HUES6 (cell line): ENCODE results near the gene KIF6.
A peak's percentile ranks its signal among the peaks of the same experiment; 100 is the strongest.

Experiments used
- H3K27ac ChIP-seq: 2 replicates; pipeline ENCODE4 v1.7.0; 2013; ENCODE audit warnings: low read depth, mild to moderate bottlenecking, low read length, inconsistent platforms
- H3K27me3 ChIP-seq: 2 replicates; pipeline ENCODE4 v1.6.1; 2013; ENCODE audit warnings: low read length; ENCODE audit not compliant: control insufficient read depth, insufficient read depth
- H3K36me3 ChIP-seq: 2 replicates; pipeline ENCODE4 v1.6.1; 2013; ENCODE audit warnings: low read length; ENCODE audit not compliant: control insufficient read depth, insufficient read depth
- H3K4me1 ChIP-seq: 2 replicates; pipeline ENCODE4 v1.6.1; 2013; ENCODE audit warnings: low read length; ENCODE audit not compliant: control insufficient read depth, insufficient read depth
- H3K4me3 ChIP-seq: 2 replicates; pipeline ENCODE4 v1.5.1; 2013; ENCODE audit warnings: low read depth, low read length
- H3K9ac ChIP-seq: one replicate; pipeline ENCODE4 v1.6.1; 2013; ENCODE audit warnings: mild to moderate bottlenecking, low read length
- H3K9me3 ChIP-seq: 2 replicates; pipeline ENCODE4 v1.6.1; 2013; ENCODE audit warnings: low read depth, low read length; ENCODE audit not compliant: control insufficient read depth, insufficient read depth

The KIF6 gene, protein sequence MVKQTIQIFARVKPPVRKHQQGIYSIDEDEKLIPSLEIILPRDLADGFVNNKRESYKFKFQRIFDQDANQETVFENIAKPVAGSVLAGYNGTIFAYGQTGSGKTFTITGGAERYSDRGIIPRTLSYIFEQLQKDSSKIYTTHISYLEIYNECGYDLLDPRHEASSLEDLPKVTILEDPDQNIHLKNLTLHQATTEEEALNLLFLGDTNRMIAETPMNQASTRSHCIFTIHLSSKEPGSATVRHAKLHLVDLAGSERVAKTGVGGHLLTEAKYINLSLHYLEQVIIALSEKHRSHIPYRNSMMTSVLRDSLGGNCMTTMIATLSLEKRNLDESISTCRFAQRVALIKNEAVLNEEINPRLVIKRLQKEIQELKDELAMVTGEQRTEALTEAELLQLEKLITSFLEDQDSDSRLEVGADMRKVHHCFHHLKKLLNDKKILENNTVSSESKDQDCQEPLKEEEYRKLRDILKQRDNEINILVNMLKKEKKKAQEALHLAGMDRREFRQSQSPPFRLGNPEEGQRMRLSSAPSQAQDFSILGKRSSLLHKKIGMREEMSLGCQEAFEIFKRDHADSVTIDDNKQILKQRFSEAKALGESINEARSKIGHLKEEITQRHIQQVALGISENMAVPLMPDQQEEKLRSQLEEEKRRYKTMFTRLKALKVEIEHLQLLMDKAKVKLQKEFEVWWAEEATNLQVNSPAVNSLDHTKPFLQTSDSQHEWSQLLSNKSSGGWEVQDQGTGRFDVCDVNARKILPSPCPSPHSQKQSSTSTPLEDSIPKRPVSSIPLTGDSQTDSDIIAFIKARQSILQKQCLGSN

DNA sequence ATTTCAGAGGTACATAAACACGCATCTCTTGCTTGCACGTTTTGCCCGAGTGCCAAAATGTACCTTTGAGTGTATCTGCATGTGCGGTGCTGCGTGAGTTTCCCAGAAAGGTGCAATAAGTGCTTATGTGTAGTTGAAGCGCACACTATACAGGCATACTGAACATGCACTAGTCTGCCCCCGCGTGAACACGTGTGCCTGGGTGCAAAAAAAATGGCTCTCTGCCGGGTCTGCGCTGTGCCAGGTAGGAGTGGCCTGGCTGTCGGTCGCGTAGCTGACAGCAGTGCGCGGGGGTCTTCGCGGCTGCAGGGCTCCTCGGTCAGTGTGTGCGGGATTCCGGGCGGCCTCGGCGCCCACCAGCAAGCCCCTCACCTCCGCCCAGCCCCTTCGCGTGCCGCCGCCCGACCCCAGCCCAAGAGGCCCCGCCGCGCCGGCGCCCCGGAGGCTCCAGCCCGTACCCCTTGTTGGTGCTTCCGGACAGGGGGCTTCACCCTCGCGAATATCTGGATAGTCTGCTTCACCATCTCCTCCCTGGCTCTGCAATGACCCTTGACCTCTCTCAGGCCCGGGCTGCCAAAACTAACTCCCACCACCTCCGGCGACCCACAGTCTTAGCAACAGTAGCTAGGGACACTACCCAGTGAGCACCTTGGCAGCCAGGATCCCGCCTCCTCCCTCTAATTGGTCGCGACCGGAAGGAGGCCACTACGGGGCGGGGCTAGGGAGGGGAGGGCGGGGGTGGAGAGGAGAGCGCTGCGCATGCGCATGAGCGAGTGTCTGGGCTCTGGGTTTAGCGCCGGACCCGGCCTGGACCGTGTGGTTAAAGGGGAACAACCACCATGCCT lies at the start of gene KIF6:
Gene KIF6 (minus strand): TSS at position 622 of the 845 bp plus-strand sequence. CDS start 98 bp downstream, at position 524.
- H3K27me3 ChIP-seq: no peaks in the 10 kb centered on the region
- H3K36me3 ChIP-seq: no peaks in the 10 kb centered on the region
- H3K9me3 ChIP-seq: no peaks in the 10 kb centered on the region
- H3K4me1 ChIP-seq: 0 out of 2 replicates have a peak, but pooled peaks cover 2% of the 10 kb centered on the region
- H3K27ac ChIP-seq: no peak within 1 kb of the TSS
- H3K4me3 ChIP-seq: peak within 1 kb of the TSS; percentile 76
- no peak within 1 kb of the TSS for H3K9ac ChIP-seq

DNA sequence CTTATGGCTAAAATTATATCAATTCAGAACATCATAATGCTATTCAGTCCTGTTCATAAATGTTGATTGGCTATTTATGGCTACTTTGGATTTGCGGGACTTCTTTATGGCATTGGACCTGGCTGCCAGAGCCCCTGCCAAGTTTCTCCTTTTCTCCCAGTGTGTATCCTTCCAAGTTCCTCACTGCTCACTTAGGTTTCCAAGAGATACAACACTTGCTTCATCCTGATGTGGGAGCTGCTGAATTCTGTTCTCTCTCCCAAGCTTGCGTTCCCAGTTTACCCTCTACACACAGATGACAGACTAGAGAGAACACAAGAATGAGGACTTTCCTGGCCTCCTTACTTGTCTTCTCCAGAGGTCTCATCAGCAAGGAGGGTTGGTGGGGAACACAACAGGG lies 48.6 kb upstream of the KIF6 start:
- Histone ChIP-seq H3K9me3 (no peaks in the 10 kb centered on the region), H3K27ac (no peak overlapping the region), H3K9ac (no peak overlapping the region), H3K4me3 (no peak overlapping the region), H3K36me3 (no peaks in the 10 kb centered on the region), H3K4me1 (peaks cover 15% of the 10 kb centered on the region), H3K27me3 (no peaks in the 10 kb centered on the region)

DNA sequence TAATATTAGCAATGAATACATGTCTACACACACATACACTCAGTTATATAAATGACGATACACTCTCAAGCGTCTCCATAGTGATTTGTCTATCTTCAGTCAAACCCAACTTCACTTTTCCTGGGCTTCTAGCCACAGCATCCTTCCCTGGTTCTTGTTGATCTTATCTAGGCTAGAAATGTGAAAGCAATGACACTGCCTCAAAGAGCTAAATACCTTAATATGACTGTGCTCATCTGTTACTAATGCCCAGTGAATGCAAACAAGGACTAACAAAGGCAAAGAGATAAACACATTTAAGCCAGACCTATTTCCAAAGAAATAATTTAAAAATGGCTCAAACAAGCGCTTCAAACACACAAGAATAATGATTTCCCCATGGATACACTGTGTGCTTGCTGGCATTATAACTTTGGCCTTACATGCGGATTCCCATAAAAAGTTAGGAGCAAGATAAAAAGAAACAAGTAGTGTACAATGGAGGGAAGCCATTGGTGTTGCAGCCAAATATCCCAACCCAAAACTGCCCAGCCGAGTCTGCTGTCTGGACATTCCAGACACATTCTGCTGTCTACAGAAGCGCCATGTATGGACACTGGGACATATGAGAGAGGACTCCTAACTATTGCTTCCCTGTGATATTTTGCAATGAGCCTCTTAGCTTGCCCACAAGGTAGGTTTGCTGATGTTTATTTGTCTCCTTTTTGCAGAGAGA lies 47.5 kb upstream of the KIF6 start:
- no peak overlapping the region for H3K9ac ChIP-seq
- H3K27me3 ChIP-seq: no peaks in the 10 kb centered on the region
- H3K36me3 ChIP-seq: no peaks in the 10 kb centered on the region
- no peak overlapping the region for H3K27ac ChIP-seq
- no peak overlapping the region for H3K4me3 ChIP-seq
- H3K4me1 ChIP-seq: peaks cover 15% of the 10 kb centered on the region
- H3K9me3 ChIP-seq: no peaks in the 10 kb centered on the region

DNA sequence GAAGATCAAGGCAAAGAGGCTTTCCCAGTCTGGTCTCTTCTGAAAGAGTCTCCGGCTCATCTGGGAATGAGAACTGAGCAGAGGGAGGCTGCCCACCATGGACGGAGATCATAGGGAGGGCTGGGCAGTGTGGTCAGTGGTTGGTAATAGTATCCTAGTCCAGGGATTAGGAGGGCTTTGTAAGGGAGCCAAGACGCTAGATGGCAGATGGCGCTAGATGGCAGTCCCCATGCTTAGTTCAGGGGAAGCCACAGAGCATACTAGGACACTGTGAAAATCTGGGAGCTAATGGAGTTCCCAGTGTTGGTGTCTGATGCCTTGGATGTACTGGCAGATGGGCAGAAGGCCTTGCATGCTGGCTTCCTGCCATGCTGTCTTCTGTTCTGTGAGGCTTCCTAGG lies 45.2 kb upstream of the KIF6 start:
- H3K9ac ChIP-seq: no peak overlapping the region
- H3K9me3 ChIP-seq: no peaks in the 10 kb centered on the region
- no peaks in the 10 kb centered on the region for H3K27me3 ChIP-seq
- no peaks in the 10 kb centered on the region for H3K36me3 ChIP-seq
- H3K27ac ChIP-seq: no peak overlapping the region
- H3K4me3 ChIP-seq: no peak overlapping the region
- no peaks in the 10 kb centered on the region for H3K4me1 ChIP-seq

DNA sequence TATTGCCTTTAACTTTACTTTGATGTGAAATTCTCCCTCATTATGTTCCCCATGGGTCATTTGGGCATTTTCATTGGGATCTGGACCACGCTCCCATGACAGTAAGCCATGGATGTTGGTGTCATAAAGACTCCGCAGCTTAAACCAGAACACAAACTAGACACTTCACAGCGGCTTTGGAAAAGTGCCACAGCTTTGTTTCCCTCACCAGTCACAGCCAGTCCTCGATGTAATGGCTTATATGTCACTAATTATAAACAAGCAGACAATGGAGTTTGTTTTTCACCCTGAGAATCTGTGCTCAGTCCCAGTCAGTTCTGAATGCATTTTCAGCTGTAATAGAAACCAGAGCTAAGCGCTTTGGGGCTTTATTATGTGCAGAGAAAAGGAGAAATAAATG lies 43.8 kb upstream of the KIF6 start:
- Histone ChIP-seq H3K27ac (no peak overlapping the region), H3K36me3 (no peaks in the 10 kb centered on the region), H3K4me1 (no peaks in the 10 kb centered on the region), H3K9me3 (no peaks in the 10 kb centered on the region), H3K27me3 (no peaks in the 10 kb centered on the region), H3K9ac (no peak overlapping the region), H3K4me3 (no peak overlapping the region)

DNA sequence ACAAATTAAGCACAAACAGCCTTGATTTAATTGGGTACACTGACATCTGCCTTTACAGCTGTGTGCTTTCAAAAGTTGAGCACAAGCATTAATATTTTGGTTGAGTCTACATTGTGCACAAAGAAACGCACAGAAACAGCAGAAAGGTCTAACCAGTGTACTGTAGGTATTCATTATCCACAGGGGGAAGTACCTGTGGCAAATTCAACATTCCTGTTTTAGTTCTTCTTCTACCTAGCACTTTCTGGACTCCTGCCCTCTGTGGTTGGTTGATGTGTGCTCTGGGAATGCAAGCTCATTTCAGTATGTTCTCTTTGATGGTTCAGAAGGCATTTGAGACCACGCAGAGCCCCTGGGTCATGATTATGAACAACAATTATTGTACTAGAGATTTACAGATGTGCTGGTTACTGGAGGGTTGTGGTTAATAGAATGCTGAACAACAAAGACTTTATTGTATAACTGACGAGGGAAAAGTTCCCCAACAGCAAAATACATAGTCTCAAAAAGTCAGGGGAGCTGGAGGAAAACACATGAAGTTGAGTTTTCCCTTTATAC lies 40.4 kb upstream of the KIF6 start:
- Histone ChIP-seq H3K4me1 (no peaks in the 10 kb centered on the region), H3K27ac (no peak overlapping the region), H3K36me3 (no peaks in the 10 kb centered on the region), H3K9ac (no peak overlapping the region), H3K4me3 (no peak overlapping the region), H3K27me3 (no peaks in the 10 kb centered on the region), H3K9me3 (no peaks in the 10 kb centered on the region)

DNA sequence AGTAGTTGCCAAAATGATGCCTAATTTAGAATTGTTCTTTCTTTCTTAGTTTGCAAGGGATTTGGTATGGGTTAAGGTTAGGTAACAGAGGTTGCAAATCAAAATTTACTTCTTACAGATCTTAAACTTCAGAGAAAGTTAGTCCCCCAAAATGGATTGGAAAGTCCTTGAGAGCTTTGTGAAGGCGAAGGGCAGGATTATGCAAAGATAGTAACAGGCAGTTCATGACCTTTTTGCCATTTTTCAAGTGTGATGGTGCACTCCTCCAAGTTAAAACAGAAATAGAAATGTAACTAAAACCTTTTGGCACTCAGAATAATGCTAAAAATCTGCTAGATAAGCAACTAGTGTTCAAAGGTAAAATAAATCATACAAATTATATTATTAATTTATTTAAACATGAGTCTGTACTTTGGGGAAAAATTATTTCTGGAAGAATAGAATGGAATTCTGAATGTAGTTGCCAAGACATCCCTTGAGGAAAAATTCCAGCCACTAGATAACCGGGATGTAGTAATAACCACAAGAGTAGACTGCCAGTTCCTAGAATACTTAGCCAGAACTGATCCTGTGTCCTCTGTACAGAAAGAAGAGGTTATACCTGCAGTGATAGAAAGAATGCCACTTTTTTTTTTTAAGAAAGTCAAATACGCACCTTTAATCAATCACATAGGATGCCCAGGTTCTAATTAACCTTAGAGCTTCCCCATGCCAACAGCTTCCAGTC lies 35.2 kb upstream of the KIF6 start:
- Histone ChIP-seq H3K4me1 (no peaks in the 10 kb centered on the region), H3K27ac (no peak overlapping the region), H3K4me3 (no peak overlapping the region), H3K9ac (no peak overlapping the region), H3K27me3 (no peaks in the 10 kb centered on the region), H3K9me3 (no peaks in the 10 kb centered on the region), H3K36me3 (no peaks in the 10 kb centered on the region)

DNA sequence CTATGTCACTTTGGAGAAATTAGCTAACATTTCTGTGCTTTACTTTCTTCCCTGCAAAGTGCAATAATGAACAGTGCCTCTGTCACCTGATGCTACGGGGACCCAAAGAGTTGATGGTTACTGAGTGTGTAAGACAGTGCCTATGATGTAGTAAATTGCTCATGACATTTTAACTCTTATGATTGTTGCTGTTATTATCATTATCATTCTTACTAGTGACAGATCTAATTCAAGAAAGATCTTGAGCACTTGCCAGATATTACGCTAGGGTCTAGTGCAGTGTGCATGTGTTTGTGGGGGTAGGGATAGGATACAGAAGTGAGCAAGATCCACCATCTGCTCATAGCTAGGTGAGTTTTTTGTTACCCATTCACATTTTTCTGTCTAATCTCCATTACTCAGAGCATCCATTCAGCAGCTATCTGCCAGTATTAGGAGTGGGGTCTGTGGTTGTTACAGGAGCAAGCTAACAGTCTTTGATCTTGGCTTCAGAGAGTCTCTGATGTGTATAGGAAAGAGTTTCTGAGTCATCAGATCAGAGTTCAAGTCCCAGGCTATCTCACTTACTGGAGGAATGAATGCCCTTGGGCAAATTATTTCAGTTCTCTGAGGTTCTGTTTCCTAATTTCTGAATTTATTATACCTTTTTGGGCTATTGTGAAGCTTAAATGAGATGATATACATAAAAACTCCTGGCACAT lies 33.8 kb upstream of the KIF6 start:
- Histone ChIP-seq H3K27me3 (no peaks in the 10 kb centered on the region), H3K9ac (no peak overlapping the region), H3K4me3 (no peak overlapping the region), H3K4me1 (no peaks in the 10 kb centered on the region), H3K9me3 (no peaks in the 10 kb centered on the region), H3K27ac (no peak overlapping the region), H3K36me3 (no peaks in the 10 kb centered on the region)

DNA sequence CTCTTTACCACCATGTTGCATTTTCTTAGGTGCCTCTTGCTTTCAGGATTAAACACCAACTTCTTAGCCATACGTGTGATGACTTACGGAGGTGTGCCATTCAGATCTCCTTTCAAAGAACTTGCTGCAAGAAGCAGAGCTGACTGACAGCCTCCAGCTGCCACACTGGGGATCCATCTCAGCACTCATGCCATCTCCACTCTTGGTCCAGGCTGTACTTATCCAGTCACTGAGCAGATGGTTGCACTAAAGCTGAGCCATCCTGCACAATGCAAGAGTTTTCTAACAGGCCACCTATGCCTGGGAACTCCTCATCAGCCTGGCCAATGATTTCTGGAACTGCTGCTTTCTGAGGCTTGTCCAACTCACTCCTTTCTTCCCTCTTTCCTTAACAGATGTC lies 31.4 kb upstream of the KIF6 start:
- no peak overlapping the region for H3K4me3 ChIP-seq
- H3K4me1 ChIP-seq: no peaks in the 10 kb centered on the region
- no peaks in the 10 kb centered on the region for H3K36me3 ChIP-seq
- H3K27ac ChIP-seq: no peak overlapping the region
- H3K27me3 ChIP-seq: no peaks in the 10 kb centered on the region
- H3K9ac ChIP-seq: no peak overlapping the region
- H3K9me3 ChIP-seq: no peaks in the 10 kb centered on the region
